ENCODE results near the gene CTAGE1. TPM values are rescaled to one million over a fixed set of nuclear protein-coding genes. Genes with fewer than 3 reads are reported as not detected.
A peak's percentile ranks its signal among the peaks of the same experiment; 100 is the strongest.

Gene CTAGE1
- total and polyA plus RNA-seq, 8 donors, result not detected

- H3K9me3 ChIP-seq, result no peaks in the 10 kb centered on the region
- H3K27ac ChIP-seq, result no peak overlapping the region
- no peaks in the 10 kb centered on the region for H3K36me3 ChIP-seq
- H3K4me3 ChIP-seq, result no peak overlapping the region
- ATAC-seq, result peak in 3 of 4 donors; percentile 66 to 79 (median 70)
- no peaks in the 10 kb centered on the region for H3K27me3 ChIP-seq
- intact Hi-C loops (cut with DNase I), result no loop called here
- no peaks in the 10 kb centered on the region for H3K4me1 ChIP-seq
- WGBS, 2 donors, result 91 to 100% methylated on average over 1 of the region's 1 CpG
- no peak for DNase-seq
- no peak for FAIRE-seq
- TF ChIP-seq CTCF (IDR thresholded peaks at IDR 0.05), result no peak
These were observed 53.8 kb downstream of the CTAGE1 start for GRCh38 chr18:22363867-22364463.

Other genes with a start within 250 kb of the CTAGE1 start
- gene GATA6, start 248.3 kb downstream of the CTAGE1 start, total RNA-seq, result 10 to 100 TPM; 18.8 to 36.4 (median 24.9) TPM
- gene GATA6, start 248.3 kb downstream of the CTAGE1 start, polyA plus RNA-seq, result 10 to 100 TPM; 15.4 to 20.1 TPM

Data from pancreas (tissue), 10 donors.